ENCODE data around the gene C16orf96. TPM values are rescaled to one million over a fixed set of nuclear protein-coding genes. Genes with fewer than 3 reads are reported as not detected.

C16orf96 gene
- total and polyA plus RNA-seq, 2 of the 8 experiments (the other 6 are each of a cell fraction or from before 2014, with no cell fraction given), result 1.0 to 1.3 TPM

GRCh38 chr16:4517812-4518680 lies 38.1 kb upstream of the C16orf96 start (continued):
- TF ChIP-seq BCL11A (IDR thresholded peaks at IDR 0.05; ENCODE audit: low read depth in 2 of 2, low read length in 2 of 2) (no peak), SP1 (IDR thresholded peaks at IDR 0.05; ENCODE audit: low read depth, low read length) (no peak), EGR1 (IDR thresholded peaks at IDR 0.05; ENCODE audit: borderline replicate concordance, low read depth, low read length) (0 out of 2 replicates have a peak, but pooled peaks have one; percentile 29), CREB1 (IDR thresholded peaks at IDR 0.05) (no peak), HDAC2 (IDR thresholded peaks at IDR 0.05; ENCODE audit: borderline replicate concordance in 1 of 2, low read depth in 2 of 2, low read length in 2 of 2) (0 out of 4 replicates have a peak, but pooled peaks of 1 of the 2 experiments have one; percentile 16), FOSL1 (IDR thresholded peaks at IDR 0.05; ENCODE audit: insufficient read depth, low read depth, low read length) (0 out of 2 replicates have a peak, but pooled peaks have one; percentile 14), SAP30 (IDR thresholded peaks at IDR 0.05; ENCODE audit: insufficient read depth, insufficient replicate concordance, low read length) (no peak), CBX8 (IDR thresholded peaks at IDR 0.05; ENCODE audit: borderline replicate concordance, low read depth, low read length) (no peak), SIN3A (conservative IDR thresholded peaks at IDR 0.05 in 1 of 2, IDR thresholded peaks at IDR 0.05 in 1 of 2; ENCODE audit: low read depth in 1 of 2, low read length in 2 of 2) (no peak)

All from H1 (cell line).